ENCODE results near the gene GP5.

GP5 gene

GRCh38 chr3:194399166-194399565 is at the start of gene GP5:
Gene GP5, minus strand, starts transcription at chr3:194399266. Its CDS starts 984 bp downstream, at chr3:194398282.
- DNase-seq, result no peak

GRCh38 chr3:194447657-194448056 is 48.6 kb upstream of the GP5 start:
- no peak for DNase-seq

GRCh38 chr3:194447161-194447560 is 48.1 kb upstream of the GP5 start:
- DNase-seq, result no peak

- no peak for DNase-seq
These were observed 47.7 kb upstream of the GP5 start for GRCh38 chr3:194446754-194447153.

GRCh38 chr3:194446172-194446571 is 47.1 kb upstream of the GP5 start:
- DNase-seq, result no peak

- DNase-seq, result peak; percentile 67
These were observed 44.8 kb upstream of the GP5 start for GRCh38 chr3:194443901-194444300.

GRCh38 chr3:194440756-194441155 is 41.7 kb upstream of the GP5 start:
- no peak for DNase-seq

GRCh38 chr3:194439881-194440550 is 41.0 kb upstream of the GP5 start:
- DNase-seq, result no peak

GRCh38 chr3:194434503-194434902 is 35.4 kb upstream of the GP5 start:
- DNase-seq, result no peak

- no peak for DNase-seq
These were observed 32.5 kb upstream of the GP5 start for GRCh38 chr3:194431554-194431953.

GRCh38 chr3:194425399-194425798 is 26.3 kb upstream of the GP5 start:
- no peak for DNase-seq

- no peak for DNase-seq
These were observed 25.9 kb upstream of the GP5 start for GRCh38 chr3:194424953-194425352.

GRCh38 chr3:194424373-194424772 is 25.3 kb upstream of the GP5 start:
- DNase-seq, result no peak

GRCh38 chr3:194423317-194423716 is 24.3 kb upstream of the GP5 start:
- DNase-seq, result no peak

- no peak for DNase-seq
These were observed 23.1 kb upstream of the GP5 start for GRCh38 chr3:194422188-194422587.

GRCh38 chr3:194418671-194419070 is 19.6 kb upstream of the GP5 start:
- DNase-seq, result no peak

- DNase-seq, result peak; percentile 39
These were observed 8.4 kb upstream of the GP5 start for GRCh38 chr3:194407423-194407822.

- DNase-seq, result peak; percentile 64
These were observed 6.7 kb upstream of the GP5 start for GRCh38 chr3:194405766-194406165.

- DNase-seq, result peak; percentile 68
These were observed 5.5 kb upstream of the GP5 start for GRCh38 chr3:194404365-194405140.

GRCh38 chr3:194401868-194402329 is 2.8 kb upstream of the GP5 start:
- DNase-seq, result no peak

GRCh38 chr3:194401346-194401745 is 2.3 kb upstream of the GP5 start:
- no peak for DNase-seq

GRCh38 chr3:194399874-194400411 is 877 bp upstream of the GP5 start:
- DNase-seq, result no peak

- DNase-seq, result no peak
These were observed 1.2 kb downstream of the GP5 start for GRCh38 chr3:194397757-194398312.
